ENCODE results near the gene DCLK1. TPM values are rescaled to one million over a fixed set of nuclear protein-coding genes. Genes with fewer than 3 reads are reported as not detected.
A peak's percentile ranks its signal among the peaks of the same experiment; 100 is the strongest.
"Not testable (repeated sequence)": the region's sequence is repeated elsewhere in the genome, so short reads cannot be mapped to it uniquely, and the experiment has no call there.

DCLK1 gene
- total RNA-seq, 1 donor from 2014 or later = 36.1 TPM

DNA sequence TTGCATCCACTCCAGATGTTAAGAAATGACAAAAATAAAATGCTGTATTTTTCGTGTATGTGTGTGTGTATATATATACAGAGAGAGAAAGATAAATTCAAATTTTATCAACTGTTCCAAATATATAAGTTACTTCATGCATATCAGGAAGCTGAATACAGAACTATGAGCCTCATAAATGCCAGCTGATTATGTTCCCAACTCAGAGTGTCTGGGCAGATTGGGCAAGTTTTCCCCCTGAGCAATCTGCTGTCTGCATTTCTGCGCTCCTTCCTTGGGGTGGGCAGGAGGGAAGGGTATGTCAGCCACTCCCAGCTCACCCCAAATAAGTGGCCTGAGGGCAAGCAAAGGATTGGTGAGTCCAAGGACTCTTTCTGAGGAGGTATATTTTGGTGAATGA lies 154.1 kb downstream of the DCLK1 start:
- peaks cover 8% of the 10 kb centered on the region for H3K4me1 ChIP-seq
- intact Hi-C loops (cut with DNase I) = loop anchor here (5.0 kb wide), 1 partner anchor 295 kb away; no protein-coding TSS in a partner anchor
- no peak overlapping the region for H3K27ac ChIP-seq
- H3K9me3 ChIP-seq = no peaks in the 10 kb centered on the region
- no peaks in the 10 kb centered on the region for H3K27me3 ChIP-seq
- H3K36me3 ChIP-seq = no peaks in the 10 kb centered on the region
- H3K4me3 ChIP-seq = no peak overlapping the region
- TF ChIP-seq POLR2AphosphoS5 (IDR thresholded peaks at IDR 0.05; ENCODE audit: insufficient read depth in 1 of 2, low read depth in 1 of 2) = no peak
- no peak for TF ChIP-seq POLR2A (IDR thresholded peaks at IDR 0.05)
- TF ChIP-seq, protein P1, sequence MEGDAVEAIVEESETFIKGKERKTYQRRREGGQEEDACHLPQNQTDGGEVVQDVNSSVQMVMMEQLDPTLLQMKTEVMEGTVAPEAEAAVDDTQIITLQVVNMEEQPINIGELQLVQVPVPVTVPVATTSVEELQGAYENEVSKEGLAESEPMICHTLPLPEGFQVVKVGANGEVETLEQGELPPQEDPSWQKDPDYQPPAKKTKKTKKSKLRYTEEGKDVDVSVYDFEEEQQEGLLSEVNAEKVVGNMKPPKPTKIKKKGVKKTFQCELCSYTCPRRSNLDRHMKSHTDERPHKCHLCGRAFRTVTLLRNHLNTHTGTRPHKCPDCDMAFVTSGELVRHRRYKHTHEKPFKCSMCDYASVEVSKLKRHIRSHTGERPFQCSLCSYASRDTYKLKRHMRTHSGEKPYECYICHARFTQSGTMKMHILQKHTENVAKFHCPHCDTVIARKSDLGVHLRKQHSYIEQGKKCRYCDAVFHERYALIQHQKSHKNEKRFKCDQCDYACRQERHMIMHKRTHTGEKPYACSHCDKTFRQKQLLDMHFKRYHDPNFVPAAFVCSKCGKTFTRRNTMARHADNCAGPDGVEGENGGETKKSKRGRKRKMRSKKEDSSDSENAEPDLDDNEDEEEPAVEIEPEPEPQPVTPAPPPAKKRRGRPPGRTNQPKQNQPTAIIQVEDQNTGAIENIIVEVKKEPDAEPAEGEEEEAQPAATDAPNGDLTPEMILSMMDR (IDR thresholded peaks at IDR 0.05) = no peak
- DNase-seq (ENCODE audit: extremely low spot score in 2 of 2) = peak in 1 of 2 donors; percentile 81

DNA sequence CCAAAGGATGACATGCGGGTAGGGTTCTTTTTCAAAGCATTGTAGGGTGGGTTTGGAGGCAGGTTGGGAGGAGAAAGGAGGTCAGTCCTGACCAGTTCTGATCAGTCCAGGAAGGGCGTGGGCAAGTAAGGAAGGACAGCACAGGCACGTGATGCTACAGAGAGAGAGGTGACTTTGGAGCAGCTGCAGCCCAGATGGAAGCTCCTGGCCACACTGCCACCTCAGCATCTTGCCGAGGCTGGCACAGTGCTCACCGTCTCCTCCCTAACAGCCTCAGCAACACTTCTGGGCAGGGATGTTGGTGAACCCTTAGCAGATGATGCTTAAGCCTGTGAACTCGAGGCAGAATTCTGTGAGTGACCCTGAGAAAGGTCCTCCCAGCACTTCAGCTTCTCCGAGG lies 155.1 kb downstream of the DCLK1 start:
- Histone ChIP-seq H3K27ac (no peak overlapping the region), H3K4me3 (no peak overlapping the region), H3K36me3 (no peaks in the 10 kb centered on the region), H3K9me3 (no peaks in the 10 kb centered on the region), H3K4me1 (peaks cover 8% of the 10 kb centered on the region), H3K27me3 (no peaks in the 10 kb centered on the region)
- DNase-seq (ENCODE audit: extremely low spot score in 2 of 2) = no peak
- intact Hi-C loops (cut with DNase I) = loop anchor here (5.0 kb wide), 1 partner anchor 296 kb away; no protein-coding TSS in a partner anchor
- TF ChIP-seq, protein P1 (IDR thresholded peaks at IDR 0.05) = no peak
- no peak for TF ChIP-seq POLR2A (IDR thresholded peaks at IDR 0.05)
- no peak for TF ChIP-seq POLR2AphosphoS5 (IDR thresholded peaks at IDR 0.05; ENCODE audit: insufficient read depth in 1 of 2, low read depth in 1 of 2)

DNA sequence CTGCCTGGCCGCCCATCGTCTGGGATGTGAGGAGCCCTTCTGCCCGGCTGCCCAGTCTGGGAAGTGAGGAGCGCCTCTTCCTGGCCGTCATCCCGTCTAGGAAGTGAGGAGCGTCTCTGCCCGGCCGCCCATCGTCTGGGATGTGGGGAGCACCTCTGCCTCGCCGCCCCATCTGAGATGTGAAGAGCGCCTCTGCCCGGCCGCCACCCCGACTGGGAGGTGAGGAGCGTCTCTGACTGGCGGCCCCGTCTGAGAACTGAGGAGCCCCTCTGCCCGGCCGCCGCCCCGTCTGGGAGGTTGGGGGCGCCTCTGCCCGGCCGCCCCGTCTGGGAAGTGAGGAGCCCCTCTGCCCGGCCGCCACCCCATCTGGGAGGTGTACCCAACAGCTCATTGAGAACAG lies 164.2 kb downstream of the DCLK1 start:
- H3K9me3 ChIP-seq; H3K27me3 ChIP-seq; intact Hi-C loops (cut with DNase I); H3K27ac ChIP-seq; H3K4me3 ChIP-seq; DNase-seq (ENCODE audit: extremely low spot score in 2 of 2); H3K36me3 ChIP-seq: not testable (repeated sequence)
- peaks cover 10% of the 10 kb centered on the region for H3K4me1 ChIP-seq

DNA sequence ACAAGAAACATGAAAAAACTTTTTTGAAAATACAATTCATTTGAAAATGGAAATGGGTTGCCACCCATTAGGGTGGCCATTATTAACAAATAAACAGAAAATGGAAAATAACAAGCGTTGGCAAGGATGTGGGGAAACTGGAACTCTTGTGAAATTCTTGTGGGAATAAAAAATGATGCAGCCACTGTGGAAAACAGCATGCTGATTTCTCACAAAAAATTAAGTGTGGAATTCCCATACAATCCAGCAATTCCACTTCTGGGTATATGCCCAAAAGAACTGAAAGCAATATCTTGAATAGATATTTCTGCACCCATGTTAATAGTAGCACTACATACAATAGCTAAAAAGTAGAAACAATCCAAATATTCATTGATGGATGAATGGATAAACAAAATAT lies 165.2 kb downstream of the DCLK1 start:
- intact Hi-C loops (cut with DNase I) = no loop called here
- DNase-seq (ENCODE audit: extremely low spot score in 2 of 2) = no peak
- H3K27ac ChIP-seq = peak overlapping the region; percentile 36
- H3K9me3 ChIP-seq = no peaks in the 10 kb centered on the region
- H3K4me1 ChIP-seq = peaks cover 10% of the 10 kb centered on the region
- H3K27me3 ChIP-seq = no peaks in the 10 kb centered on the region
- no peak overlapping the region for H3K4me3 ChIP-seq
- TF ChIP-seq POLR2A (IDR thresholded peaks at IDR 0.05) = no peak
- peak in 1 of 2 donors; percentile 21 for TF ChIP-seq POLR2AphosphoS5 (IDR thresholded peaks at IDR 0.05; ENCODE audit: insufficient read depth in 1 of 2, low read depth in 1 of 2)
- TF ChIP-seq, protein P1 (IDR thresholded peaks at IDR 0.05) = no peak
- H3K36me3 ChIP-seq = no peaks in the 10 kb centered on the region

DNA sequence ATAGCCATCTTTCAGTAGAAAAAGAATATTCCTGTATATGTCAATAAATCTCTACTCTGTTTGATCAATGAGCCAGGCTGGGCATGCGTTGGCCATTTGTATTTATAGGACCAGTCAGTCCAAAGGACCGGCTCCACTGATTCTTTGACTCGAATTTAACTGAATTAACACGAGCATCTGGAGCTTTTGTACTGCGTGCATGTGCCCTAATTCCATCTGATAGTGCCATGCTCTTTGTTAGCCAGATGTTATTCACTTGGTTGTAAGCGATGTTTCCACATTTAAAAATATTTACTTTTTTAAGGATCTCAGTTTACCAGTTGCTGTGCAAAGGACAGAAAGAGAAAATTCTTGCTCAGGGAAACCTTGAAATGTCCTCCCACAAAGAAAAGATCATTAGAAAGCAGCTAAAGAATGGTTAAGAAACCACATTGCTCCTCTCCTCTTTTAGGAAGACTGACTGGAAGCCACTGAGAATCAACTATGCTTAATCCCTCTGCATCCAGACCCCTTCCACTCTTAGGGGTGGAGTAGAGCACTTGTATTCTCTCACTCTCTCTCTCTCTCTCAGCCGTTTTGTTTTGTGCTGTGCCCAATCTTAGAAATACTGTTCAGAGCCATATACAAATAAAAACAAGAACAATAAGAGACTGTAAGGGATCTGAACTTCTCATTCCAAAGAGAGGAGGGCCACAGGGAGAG lies 165.8 kb downstream of the DCLK1 start:
- intact Hi-C loops (cut with DNase I) = no loop called here
- Histone ChIP-seq H3K9me3 (no peaks in the 10 kb centered on the region), H3K4me1 (peaks cover 10% of the 10 kb centered on the region), H3K36me3 (no peaks in the 10 kb centered on the region), H3K4me3 (no peak overlapping the region), H3K27me3 (no peaks in the 10 kb centered on the region), H3K27ac (peak overlapping the region; percentile 36)
- DNase-seq (ENCODE audit: extremely low spot score in 2 of 2) = no peak
- TF ChIP-seq, protein P1 (IDR thresholded peaks at IDR 0.05) = no peak
- TF ChIP-seq POLR2AphosphoS5 (IDR thresholded peaks at IDR 0.05; ENCODE audit: insufficient read depth in 1 of 2, low read depth in 1 of 2) = no peak
- TF ChIP-seq POLR2A (IDR thresholded peaks at IDR 0.05) = no peak

Data from vagina (tissue), 2 donors.